Measurements from ENCODE around the gene HMCN2. TPM values are rescaled to one million over a fixed set of nuclear protein-coding genes. Genes with fewer than 3 reads are reported as not detected.

The HMCN2 gene
- total RNA-seq, 6 donors from 2014 or later, result 0.76 to 7.3 (median 1.5) TPM

- Histone ChIP-seq H3K4me1 (peaks cover 5 to 16% (median 12%) of the 10 kb centered on the region in 4 donors), H3K36me3 (no peaks in the 10 kb centered on the region), H3K4me3 (no peak overlapping the region), H3K9me3 (peaks cover 0 to 12% (median 3%) of the 10 kb centered on the region in 4 donors), H3K27me3 (peaks cover 0 to 15% (median 6%) of the 10 kb centered on the region in 4 donors), H3K27ac (no peak overlapping the region)
- 84 to 91% methylated on average over 6 of the region's 6 CpGs for WGBS, 2 donors
- ATAC-seq (ENCODE audit: low FRiP score in 2 of 2) (no peak), DNase-seq (no peak)
- TF ChIP-seq POLR2AphosphoS5 (IDR thresholded peaks at IDR 0.05) (no peak), EP300 (IDR thresholded peaks at IDR 0.05) (no peak), POLR2A (IDR thresholded peaks at IDR 0.05) (no peak)
- TF ChIP-seq, protein P1, sequence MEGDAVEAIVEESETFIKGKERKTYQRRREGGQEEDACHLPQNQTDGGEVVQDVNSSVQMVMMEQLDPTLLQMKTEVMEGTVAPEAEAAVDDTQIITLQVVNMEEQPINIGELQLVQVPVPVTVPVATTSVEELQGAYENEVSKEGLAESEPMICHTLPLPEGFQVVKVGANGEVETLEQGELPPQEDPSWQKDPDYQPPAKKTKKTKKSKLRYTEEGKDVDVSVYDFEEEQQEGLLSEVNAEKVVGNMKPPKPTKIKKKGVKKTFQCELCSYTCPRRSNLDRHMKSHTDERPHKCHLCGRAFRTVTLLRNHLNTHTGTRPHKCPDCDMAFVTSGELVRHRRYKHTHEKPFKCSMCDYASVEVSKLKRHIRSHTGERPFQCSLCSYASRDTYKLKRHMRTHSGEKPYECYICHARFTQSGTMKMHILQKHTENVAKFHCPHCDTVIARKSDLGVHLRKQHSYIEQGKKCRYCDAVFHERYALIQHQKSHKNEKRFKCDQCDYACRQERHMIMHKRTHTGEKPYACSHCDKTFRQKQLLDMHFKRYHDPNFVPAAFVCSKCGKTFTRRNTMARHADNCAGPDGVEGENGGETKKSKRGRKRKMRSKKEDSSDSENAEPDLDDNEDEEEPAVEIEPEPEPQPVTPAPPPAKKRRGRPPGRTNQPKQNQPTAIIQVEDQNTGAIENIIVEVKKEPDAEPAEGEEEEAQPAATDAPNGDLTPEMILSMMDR (IDR thresholded peaks at IDR 0.05), result no peak
These were observed 164.3 kb downstream of the HMCN2 start for GRCh38 chr9:130429831-130430230.

DNA sequence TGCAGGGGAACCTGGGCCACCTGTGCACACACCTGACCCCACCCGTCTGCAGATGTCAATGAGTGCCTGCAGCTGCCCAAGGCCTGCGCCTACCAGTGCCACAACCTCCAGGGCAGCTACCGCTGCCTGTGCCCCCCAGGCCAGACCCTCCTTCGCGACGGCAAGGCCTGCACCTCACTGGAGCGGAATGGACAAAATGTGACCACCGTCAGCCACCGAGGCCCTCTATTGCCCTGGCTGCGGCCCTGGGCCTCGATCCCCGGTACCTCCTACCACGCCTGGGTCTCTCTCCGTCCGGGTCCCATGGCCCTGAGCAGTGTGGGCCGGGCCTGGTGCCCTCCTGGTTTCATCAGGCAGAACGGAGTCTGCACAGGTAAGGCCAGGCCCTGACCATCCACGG, 164.7 kb downstream of the HMCN2 start:
- no peaks in the 10 kb centered on the region for H3K36me3 ChIP-seq
- H3K4me3 ChIP-seq, result no peak overlapping the region
- H3K27ac ChIP-seq, result no peak overlapping the region
- peaks cover 0 to 12% (median 3%) of the 10 kb centered on the region in 4 donors for H3K9me3 ChIP-seq
- WGBS, 2 donors, result 97% methylated on average over 12 to 18 of the region's 18 CpGs
- DNase-seq (no peak), ATAC-seq (ENCODE audit: low FRiP score in 2 of 2) (no peak)
- peaks cover 5 to 16% (median 12%) of the 10 kb centered on the region in 4 donors for H3K4me1 ChIP-seq
- peaks cover 0 to 15% (median 6%) of the 10 kb centered on the region in 4 donors for H3K27me3 ChIP-seq
- TF ChIP-seq POLR2A (IDR thresholded peaks at IDR 0.05) (no peak), EP300 (IDR thresholded peaks at IDR 0.05) (no peak), POLR2AphosphoS5 (IDR thresholded peaks at IDR 0.05) (no peak)
- TF ChIP-seq, protein P1 (IDR thresholded peaks at IDR 0.05), result no peak

DNA sequence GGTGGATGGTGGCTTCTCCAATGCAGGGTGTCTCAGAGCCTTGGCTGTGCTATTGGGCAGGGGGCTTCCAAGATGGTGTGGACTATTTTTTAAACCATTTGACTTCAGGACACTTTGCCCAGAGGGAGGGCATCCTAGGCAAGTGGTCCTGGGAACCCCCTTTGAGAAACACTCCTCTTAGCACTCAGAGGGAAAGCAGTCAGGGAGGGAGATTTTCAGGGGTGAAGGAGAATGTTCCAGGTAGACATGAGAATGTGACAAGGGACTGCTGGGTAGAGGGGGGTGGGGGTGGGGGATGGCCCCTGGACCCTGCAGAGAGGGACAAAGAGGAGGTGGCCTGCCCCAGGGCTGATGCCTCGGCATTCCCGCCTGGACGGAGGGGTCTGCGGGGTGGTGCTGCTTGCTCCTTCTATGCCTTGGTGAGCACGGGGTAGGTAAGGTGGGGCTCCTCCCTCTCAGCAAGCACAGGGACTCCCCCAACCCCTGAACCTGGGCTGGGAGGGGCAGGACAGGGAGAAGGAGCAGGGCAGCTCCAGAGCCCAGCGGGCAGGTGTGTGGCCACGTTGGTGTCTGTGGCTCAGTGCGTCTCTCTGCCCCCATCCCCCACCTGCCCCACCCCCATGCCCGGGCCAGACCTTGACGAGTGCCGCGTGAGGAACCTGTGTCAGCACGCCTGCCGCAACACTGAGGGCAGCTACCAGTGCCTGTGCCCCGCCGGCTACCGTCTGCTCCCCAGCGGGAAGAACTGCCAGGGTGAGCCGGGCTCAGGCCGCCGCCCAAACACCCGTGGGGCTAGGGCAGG, 165.4 kb downstream of the HMCN2 start:
- Histone ChIP-seq H3K4me3 (no peak overlapping the region), H3K27ac (no peak overlapping the region), H3K27me3 (peaks cover 0 to 15% (median 6%) of the 10 kb centered on the region in 4 donors), H3K4me1 (peaks cover 5 to 16% (median 12%) of the 10 kb centered on the region in 4 donors), H3K9me3 (peaks cover 0 to 12% (median 3%) of the 10 kb centered on the region in 4 donors), H3K36me3 (no peaks in the 10 kb centered on the region)
- TF ChIP-seq POLR2AphosphoS5 (IDR thresholded peaks at IDR 0.05), result no peak
- TF ChIP-seq EP300 (IDR thresholded peaks at IDR 0.05), result no peak
- no peak for TF ChIP-seq POLR2A (IDR thresholded peaks at IDR 0.05)
- TF ChIP-seq, protein P1 (IDR thresholded peaks at IDR 0.05), result no peak
- ATAC-seq (ENCODE audit: low FRiP score in 2 of 2) (no peak), DNase-seq (peak in 1 of 2 donors; percentile 77)
- WGBS, 2 donors, result 93 to 100% methylated on average over 2 to 18 of the region's 22 CpGs

DNA sequence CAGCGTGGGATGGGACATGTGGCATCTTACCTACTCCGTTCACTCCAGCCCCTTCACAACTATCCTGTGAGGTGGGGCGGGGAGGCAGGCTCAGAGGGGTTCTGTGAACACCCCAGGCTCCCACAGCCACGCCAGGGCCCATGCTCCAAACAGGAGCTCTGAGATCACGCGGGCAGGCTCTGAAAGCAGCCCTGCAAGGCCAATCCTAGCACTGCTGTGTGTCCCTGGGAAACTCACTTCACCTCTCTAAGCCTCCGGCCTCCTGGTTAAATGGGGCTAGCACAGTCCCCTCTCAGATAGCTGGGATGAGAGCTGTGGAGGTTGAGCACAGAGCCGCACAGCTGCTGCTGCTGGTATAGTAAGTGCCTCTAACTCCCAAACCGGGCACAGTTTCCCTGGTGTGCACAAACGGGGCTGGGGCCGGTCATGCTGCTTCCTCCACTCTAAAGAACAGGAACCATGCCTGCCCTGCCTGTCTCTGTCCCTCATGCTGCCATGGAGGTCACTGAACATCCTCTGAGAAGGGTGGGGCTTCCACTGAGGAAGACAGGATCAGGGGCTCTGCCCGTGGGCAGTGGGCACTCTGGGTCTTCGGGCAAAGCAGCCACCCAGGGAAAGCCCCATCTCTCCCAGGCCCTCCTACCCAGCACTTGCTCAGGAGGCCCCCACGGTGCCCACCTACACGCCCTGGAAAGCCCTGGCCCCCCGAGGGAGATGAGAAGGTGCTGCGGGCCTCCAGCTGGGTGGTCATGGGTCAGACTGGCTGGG, 166.2 kb downstream of the HMCN2 start:
- ATAC-seq (ENCODE audit: low FRiP score in 2 of 2), result no peak
- no peak overlapping the region for H3K27ac ChIP-seq
- H3K4me1 ChIP-seq, result peaks cover 5 to 16% (median 12%) of the 10 kb centered on the region in 4 donors
- H3K36me3 ChIP-seq, result no peaks in the 10 kb centered on the region
- TF ChIP-seq POLR2A (IDR thresholded peaks at IDR 0.05), result no peak
- H3K9me3 ChIP-seq, result peaks cover 0 to 12% (median 3%) of the 10 kb centered on the region in 4 donors
- WGBS, 2 donors, result 69 to 83% methylated on average over 16 to 17 of the region's 17 CpGs
- no peak for DNase-seq
- no peak overlapping the region for H3K4me3 ChIP-seq
- H3K27me3 ChIP-seq, result peaks cover 0 to 15% (median 6%) of the 10 kb centered on the region in 4 donors

DNA sequence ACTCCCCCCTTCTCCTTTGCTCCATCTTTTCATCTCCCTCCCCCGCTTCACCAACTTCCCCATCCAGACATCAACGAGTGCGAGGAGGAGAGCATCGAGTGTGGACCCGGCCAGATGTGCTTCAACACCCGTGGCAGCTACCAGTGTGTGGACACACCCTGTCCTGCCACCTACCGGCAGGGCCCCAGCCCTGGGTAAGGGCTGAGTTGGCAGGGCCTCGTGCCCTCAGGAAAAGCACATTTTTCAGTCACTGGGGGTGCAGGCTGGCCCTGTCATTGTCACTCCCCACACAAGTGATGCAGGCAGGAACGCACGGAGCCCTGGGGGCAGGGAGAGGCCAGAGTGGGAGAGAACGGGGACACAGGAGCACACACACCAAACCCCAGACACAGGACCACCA, 166.8 kb downstream of the HMCN2 start:
- no peak for ATAC-seq (ENCODE audit: low FRiP score in 2 of 2)
- H3K27ac ChIP-seq, result no peak overlapping the region
- H3K36me3 ChIP-seq, result no peaks in the 10 kb centered on the region
- peaks cover 0 to 12% (median 3%) of the 10 kb centered on the region in 4 donors for H3K9me3 ChIP-seq
- H3K4me1 ChIP-seq, result peaks cover 5 to 12% (median 10%) of the 10 kb centered on the region in 4 donors
- no peak for TF ChIP-seq POLR2A (IDR thresholded peaks at IDR 0.05)
- TF ChIP-seq, protein P1 (IDR thresholded peaks at IDR 0.05), result no peak
- no peak for TF ChIP-seq EP300 (IDR thresholded peaks at IDR 0.05)
- no peak for TF ChIP-seq POLR2AphosphoS5 (IDR thresholded peaks at IDR 0.05)
- peaks cover 0 to 15% (median 6%) of the 10 kb centered on the region in 4 donors for H3K27me3 ChIP-seq
- 55 to 58% methylated on average over 6 to 11 of the region's 11 CpGs for whole genome bisulfite sequencing, 2 donors
- DNase-seq, result no peak
- no peak overlapping the region for H3K4me3 ChIP-seq

Measured in upper lobe of left lung (tissue), 6 donors.